Glomerular visceral epithelial cell (primary cell): Measurements from ENCODE around the gene ARHGAP40.
"Not testable (repeated sequence)": the region's sequence is repeated elsewhere in the genome, so short reads cannot be mapped to it uniquely, and the experiment has no call there.

ENCODE experiments used
- DNase-seq: peaks from one replicate; pipeline ENCODE4 v3.0.0-alpha.2; 2016; ENCODE audit errors: extremely low spot score

ARHGAP40 gene

GRCh38 chr20:38588303-38588702 is 13.3 kb upstream of the ARHGAP40 start:
- no peak for DNase-seq

- no peak for DNase-seq
These were observed 12.3 kb upstream of the ARHGAP40 start for GRCh38 chr20:38589351-38589750.

- DNase-seq, result no peak
These were observed 11.5 kb upstream of the ARHGAP40 start for GRCh38 chr20:38589967-38590675.

- peak; percentile 75 for DNase-seq
These were observed 10.7 kb upstream of the ARHGAP40 start for GRCh38 chr20:38590676-38591473.

GRCh38 chr20:38591474-38592410 is 9.9 kb upstream of the ARHGAP40 start:
- DNase-seq, result no peak

- DNase-seq, result peak; percentile 52
These were observed 9.2 kb upstream of the ARHGAP40 start for GRCh38 chr20:38592411-38592790.

- DNase-seq, result not testable (repeated sequence)
These were observed 7.3 kb upstream of the ARHGAP40 start for GRCh38 chr20:38594281-38594680.

- not testable (repeated sequence) for DNase-seq
These were observed 5.7 kb upstream of the ARHGAP40 start for GRCh38 chr20:38595886-38596285.

GRCh38 chr20:38599410-38599882 is 2.2 kb upstream of the ARHGAP40 start:
- DNase-seq, result peak; percentile 96

- no peak for DNase-seq
These were observed 1.6 kb upstream of the ARHGAP40 start for GRCh38 chr20:38600057-38600456.

- no peak for DNase-seq
These were observed 574 bp downstream of the ARHGAP40 start for GRCh38 chr20:38602185-38602581.

- DNase-seq, result no peak
These were observed 1.7 kb downstream of the ARHGAP40 start for GRCh38 chr20:38603286-38603685.

- DNase-seq, result peak; percentile 73
These were observed 3.3 kb downstream of the ARHGAP40 start for GRCh38 chr20:38604873-38605303.

GRCh38 chr20:38607351-38607750 is 5.7 kb downstream of the ARHGAP40 start:
- DNase-seq, result no peak

GRCh38 chr20:38608188-38608587 is 6.6 kb downstream of the ARHGAP40 start:
- DNase-seq, result no peak

GRCh38 chr20:38609815-38610214 is 8.2 kb downstream of the ARHGAP40 start:
- DNase-seq, result no peak

- peak; percentile 67 for DNase-seq
These were observed 8.9 kb downstream of the ARHGAP40 start for GRCh38 chr20:38610521-38610920.

- DNase-seq, result no peak
These were observed 11.3 kb downstream of the ARHGAP40 start for GRCh38 chr20:38612751-38613515.

- DNase-seq, result no peak
These were observed 13.7 kb downstream of the ARHGAP40 start for GRCh38 chr20:38615283-38615682.

GRCh38 chr20:38616457-38616856 is 14.8 kb downstream of the ARHGAP40 start:
- DNase-seq, result no peak
